Measurements from ENCODE around the gene USP34.

USP34 gene

DNA sequence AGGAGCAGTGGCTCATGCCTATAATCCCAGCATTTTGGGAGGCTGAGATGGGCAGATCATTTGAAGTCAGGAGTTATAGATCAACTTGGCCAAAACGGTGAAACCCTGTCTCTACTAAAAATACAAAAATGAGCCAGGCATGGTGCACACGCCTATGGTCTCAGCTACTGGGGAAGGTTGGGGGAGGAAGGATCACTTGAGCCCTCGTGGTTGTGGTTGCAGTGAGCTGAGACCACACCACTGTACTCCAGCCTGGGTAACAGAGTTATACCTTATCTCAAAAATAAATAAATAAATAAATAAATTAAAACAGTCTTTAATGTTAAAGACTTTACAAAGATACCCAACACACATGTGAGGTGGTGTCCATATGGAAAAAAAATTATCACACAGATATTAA, 174.9 kb downstream of the USP34 start:
- DNase-seq: no peak

DNA sequence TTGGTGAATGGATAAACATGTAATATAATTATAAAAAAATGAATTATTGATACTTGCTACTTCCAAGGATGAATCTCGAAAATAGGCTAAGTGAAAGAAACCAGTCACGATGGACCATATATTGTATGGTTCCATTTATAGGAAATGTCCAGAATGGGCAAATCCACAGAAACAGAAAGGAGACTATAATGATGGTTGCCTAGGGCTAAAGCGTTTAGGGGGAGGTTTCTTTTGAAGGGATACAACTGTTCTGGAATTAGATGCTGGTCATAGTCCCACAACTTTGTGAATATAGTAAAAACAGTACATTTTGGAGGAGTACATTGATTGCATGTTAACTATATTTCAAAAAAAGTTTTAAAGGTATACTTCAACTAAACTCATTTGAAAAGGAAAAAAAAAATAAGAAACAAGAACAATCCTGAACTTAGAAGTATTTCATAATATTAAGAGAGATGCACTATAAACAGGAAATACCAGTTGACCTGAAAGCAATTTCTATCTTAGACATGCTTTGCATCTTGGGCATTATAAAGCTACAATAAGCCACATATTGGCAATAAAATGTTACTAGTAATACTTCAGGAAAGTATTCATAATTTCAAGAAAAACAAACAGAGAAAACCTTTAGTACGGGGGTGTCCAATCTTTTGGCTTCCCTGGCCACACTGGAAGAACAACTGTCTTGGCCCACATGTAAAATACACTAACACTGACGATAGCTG, 178.9 kb downstream of the USP34 start:
- DNase-seq: no peak

DNA sequence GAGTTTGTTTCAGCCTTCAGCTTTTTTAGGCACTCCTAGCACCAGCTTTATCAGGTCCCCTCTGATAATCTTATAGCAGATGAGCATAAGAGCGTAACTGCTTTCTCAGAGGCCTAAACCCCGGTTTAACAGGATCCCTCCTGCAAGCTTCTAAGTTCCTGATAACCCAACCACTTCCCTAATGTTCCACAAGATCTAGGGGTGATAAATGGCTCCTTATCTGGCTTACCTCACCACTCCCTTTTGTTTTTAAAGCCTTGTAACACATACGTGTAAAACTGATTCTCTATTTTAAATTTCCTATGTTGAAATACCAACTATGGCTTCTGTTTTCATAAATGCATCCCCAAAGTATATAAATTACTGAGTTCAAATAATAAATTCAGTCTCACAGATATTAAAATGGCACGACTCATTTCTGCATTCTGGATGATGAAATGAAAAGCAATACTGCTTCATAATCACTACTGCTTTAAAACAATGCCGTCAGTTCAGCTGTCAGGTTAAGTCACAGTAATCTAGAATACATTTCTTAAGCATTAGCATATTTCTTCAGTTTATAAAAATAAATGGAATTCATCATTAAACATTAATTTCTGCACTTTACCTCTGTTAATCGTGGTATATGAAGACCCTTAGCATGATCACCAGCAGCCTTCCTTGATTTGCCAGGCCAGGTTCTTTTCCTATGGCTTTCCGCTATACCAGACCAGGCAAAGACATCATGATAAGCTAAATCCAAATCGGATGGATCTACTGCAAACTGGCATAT, 182.6 kb downstream of the USP34 start:
- no peak for DNase-seq

DNA sequence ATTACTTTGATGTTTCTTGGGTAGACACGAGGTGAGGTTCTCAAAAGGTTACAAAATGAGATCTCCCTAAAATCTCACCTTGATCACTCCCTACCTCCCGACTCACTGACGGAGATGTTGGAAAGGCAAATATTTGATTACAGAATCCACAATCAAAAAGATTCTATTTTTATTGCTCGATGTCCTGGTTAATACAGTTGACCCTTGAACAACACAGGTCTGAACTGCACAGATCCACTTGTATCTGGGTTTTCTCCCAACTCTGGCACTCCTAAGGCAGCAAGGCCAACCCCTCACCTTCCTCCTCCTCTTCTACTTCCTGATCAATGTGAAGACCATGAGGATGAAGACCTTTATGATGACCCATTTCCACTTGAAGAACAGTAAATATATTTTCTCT, 183.6 kb downstream of the USP34 start:
- DNase-seq: no peak

DNA sequence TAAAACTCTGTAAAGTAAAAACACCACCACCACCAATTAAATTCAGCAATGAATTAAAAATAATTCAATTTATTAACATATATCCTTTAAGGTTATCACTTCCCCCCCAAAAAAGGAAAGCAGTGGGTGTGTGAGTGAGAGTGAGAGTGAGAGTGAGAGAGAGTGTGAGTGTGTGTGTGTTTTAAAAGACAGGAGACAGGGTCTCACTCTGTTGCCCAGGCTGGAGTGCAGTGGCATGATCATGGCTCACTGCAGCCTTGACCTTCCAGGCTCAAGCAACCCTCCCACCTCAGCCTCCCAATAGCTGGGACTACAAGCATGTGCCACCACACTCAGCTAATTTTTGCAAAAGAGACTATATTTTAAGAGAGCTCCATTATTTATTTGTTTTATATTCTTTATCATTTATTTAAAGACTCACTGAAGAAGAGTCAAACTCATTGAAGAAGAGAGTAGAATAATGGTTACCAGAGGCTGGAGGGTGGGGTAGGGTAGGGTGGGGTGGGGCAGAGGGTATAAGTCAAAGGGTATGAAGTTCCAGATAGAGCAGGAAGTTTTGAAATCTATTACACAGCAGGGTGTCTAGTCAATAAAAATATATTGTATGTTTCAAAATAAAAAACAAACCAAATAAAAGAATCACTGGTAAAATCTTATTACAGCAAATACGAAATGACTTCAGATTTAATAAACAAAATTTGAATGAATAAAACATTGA, 187.3 kb downstream of the USP34 start:
- no peak for DNase-seq

DNA sequence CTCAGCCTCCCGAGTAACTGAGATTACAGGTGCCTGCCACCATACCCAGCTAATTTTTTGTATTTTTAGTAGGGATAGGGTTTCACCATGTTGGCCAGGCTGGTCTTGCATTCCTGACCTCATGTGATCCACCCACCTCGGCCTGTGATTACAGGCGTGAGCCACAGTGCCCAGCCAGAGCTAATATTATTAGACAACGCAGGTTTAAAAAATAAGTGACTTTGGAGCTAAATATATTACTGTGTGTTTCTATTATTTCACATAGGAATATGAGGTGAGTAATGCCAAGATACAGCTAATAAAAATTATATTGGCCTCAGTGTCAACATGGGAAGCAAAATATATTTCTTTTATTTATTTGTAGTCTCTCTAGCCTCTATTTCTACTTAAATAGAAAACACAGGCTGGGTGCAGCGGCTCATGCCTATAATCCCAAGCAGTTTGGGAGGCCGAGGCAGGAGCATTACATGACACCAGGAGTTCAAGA, 188.7 kb downstream of the USP34 start:
- DNase-seq: no peak

DNA sequence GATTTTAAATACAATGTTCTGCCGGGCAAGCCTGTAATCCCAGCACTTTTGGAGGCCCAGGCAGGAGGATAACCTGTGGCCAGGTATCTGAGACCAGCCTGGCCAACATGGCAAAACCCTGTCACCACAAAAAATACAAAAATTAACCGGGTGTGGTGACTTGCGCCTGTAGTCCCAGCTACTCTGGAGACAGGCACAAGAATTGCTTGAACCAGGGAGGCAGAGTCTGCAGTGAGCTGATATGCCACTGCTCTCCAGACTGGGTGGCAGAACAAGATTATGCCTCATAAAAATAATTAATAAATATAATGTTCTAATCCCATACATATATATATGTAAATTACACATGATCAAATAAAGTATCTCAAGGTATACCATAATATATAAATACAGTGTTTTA, 189.6 kb downstream of the USP34 start:
- no peak for DNase-seq

DNA sequence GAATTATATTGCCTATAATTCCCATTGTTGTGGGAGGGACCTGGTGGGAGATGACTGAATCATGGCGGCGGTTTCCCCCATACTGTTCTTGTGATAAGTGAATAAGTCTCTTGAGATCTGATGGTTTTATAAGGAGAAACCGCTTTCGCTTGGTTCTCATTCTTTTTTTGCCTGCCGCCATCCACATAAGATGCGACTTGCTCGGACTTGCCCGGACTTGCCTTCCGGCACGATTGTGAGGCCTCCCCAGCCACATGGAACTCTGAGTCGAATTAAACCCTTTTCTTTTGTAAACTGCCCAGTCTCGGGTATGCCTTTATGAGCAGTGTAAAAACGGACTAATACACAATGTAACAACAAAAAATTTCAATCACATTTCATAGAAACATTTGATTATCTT, 193.1 kb downstream of the USP34 start:
- DNase-seq: no peak

DNA sequence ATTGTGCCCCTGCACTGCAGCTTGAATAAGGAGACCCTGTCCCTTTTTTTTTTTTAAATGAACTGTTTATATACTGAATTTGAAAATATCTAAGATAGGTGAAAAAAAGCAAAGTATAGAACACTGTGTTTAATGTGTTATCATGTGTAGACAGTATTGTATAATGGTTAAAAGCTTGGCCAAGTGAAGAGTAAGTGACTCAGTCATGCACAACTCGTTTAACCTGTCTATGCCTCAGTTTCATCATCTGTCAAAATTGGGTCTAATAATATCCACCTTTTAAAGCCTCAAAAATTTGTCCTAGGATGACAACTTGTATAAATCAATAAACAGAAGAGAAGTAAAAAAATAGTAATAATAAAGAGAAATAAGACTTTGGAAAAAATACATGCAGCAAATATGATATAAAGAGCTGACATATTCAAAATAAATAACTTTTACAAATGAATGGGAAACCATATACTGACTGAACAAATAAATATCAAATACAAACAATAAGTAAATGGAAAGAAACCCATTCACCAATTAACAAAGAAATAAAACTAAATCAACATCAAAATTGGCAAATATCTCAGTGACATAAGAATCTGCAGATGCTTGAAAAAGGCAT, 195.2 kb downstream of the USP34 start:
- no peak for DNase-seq

DNA sequence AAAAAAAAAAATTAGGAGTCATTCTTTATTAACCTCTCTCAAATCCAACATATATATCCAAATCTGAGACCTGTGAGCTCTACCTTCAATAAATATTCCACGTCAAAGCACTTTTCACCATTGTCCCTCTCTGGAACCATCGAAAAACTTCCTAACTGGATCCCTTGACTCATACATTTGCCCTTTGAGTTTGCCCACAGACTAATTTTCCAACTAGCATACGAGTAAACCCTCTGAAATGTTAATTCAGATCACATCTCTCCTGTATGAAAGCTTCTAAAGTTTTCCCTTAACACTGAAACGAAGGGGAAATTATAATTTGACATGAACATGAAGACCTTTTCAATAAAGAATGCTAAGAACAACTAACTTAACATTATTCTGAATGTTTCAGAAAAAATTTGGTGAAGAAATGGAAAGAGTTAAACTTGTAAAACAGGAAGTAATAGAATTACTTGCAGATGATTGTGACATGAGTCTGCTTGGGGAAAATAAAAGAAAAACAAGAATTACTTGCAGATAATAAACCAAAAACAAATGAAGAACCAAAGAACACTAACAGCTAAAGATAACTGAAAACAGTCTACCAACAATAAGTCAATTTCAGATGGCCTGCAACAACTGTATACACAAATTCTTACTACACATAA, 198.3 kb downstream of the USP34 start:
- no peak for DNase-seq

DNA sequence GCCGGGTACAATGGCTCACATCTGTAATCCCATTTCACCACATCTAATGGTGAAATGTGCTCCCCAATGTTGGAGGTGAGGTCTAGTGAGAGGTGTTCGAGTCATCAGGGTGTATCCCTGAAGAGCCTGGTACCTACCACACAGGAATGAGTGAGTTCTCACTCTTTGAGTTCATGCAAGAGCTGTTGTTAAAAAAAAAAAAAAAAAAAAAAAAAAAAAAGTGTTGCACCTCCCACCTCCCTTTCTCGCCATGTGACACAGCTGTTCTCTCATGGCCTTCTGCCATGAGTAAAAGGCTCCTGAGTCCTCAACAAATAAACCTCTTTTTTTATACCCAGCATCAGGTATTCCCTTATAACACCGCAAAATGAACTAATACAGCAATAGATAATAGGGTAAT, 202.6 kb downstream of the USP34 start:
- DNase-seq: no peak

DNA sequence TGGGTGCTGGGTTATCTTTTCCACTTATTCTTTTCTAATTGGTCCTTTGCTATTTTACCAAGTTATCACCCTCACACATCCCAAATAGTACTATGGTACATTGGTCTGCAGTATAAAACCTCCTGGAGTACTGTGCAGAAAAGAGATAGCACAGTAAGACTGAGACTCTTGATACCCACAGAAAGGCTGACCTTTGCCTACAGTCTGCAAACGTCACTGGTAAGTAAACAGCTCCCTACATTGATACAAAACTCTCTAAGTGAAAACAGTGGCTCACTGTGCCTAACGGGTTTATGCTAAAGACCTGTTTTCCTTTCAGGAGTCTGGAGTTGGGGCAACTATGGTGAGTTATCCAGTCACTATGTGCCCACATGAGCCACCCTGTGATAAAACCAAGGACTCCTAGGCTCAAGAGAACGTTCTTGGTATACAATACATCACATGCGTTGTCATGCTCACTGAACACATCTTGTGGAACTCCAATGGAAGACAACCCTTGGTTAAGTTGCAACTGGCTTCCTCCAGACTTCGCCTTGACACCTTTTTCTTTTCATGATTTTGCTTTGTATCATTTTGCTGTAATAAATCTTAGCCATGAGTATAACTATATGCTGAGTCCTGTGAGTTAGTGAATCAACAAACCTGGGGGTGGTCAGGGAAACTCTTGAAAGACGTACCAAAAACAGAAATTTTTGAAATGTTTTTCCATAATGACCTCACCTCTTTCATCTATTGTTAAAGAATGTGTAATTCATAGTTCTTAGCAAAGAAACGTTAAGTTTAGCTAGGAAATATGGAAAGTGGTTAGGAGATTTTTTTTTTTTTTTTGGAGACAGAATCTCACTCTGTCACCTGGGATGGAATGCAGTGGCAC, 204.0 kb downstream of the USP34 start:
- DNase-seq: no peak

DNA sequence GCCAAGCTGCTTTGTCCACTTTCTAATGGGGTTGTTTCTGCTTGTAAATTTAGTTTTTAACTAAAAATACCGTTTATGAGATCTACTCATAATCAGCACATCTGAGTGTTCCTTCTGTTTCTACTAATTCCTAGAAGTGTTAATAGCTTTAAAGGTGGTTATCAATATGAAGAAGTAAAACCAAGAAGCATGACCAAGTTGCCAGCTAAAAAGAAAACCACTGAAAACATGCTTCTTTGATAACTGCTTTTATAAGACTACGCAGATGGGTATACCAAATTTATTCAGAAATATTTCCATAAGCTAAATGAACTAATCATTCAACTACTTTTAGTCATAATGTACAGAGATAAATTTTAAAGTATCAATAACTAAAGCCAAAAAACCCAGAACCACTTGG, 207.1 kb downstream of the USP34 start:
- DNase-seq: no peak

DNA sequence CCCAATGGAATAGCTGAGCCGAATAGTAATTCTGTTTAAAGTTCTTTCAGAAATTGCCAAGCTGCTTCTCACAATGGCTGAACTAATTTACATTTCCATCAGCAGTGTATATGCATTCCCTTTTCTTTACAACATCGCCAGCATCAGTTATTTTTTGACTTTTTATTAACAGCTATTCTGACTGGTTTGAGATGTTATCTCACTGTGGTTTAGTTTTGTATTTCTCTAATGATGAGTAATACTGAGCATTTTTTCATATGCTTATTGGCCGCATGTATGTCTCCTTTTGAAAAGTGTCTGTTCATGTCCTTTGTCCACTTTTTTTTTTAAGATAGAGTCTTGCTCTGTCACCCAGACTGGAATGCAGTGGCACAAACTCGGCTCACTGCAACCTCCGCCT, 208.2 kb downstream of the USP34 start:
- DNase-seq: no peak

DNA sequence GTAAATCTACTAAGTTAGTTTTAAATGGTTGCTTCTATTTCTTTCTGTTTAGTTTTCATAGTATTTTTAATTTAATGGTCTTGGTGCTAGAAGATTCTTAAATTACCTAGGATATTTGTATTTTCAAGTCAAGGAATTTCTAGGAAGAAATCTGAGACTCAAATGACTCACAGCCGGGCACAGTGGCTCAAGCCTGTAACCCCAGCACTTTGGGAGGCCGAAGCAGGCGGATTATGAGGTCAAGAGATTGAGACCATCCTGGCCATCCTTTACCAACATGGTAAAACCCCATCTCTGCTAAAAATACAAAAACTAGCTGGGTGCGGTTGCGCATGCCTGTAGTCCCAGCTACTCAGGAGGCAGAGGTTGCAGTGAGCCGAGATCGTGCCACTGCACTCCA, 213.4 kb downstream of the USP34 start:
- DNase-seq: no peak

DNA sequence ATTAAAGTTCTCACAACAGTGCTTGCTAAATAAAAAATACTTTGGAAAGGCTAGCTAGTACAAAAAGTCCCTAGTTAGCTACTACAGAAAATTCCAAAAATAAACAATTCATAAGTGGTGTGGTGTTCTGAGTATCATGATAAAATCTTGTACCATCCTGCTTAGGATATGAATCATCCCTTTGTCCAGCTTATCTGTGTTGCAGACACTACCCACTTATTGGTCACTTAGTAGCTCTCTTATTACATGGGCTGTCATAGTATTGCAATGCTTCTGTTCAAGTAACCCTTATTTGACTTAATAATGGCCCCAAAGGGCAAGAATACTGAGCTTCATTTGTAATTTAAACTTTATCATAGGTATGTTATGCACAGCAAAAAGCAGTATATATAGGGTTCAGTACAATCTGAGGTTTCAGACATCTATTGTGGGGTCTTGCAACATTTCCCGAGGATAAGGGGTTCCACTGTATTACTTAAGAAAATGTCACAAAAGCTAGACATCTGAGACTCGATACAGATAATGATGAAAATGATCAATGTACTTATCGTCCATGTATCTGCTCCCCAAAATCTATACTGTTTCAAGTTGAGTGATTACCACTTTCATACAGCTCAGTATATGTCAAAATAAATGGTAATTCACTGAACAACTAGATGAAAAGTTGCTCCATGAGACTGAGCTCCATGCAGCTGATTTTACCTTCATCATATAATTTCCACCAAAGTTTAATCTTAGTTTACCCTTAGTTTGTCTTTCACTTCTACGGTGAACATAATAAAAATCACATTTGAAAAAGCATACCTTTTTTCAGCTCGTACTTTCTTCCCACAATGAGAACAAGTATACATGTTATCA, 215.1 kb downstream of the USP34 start:
- DNase-seq: no peak

DNA sequence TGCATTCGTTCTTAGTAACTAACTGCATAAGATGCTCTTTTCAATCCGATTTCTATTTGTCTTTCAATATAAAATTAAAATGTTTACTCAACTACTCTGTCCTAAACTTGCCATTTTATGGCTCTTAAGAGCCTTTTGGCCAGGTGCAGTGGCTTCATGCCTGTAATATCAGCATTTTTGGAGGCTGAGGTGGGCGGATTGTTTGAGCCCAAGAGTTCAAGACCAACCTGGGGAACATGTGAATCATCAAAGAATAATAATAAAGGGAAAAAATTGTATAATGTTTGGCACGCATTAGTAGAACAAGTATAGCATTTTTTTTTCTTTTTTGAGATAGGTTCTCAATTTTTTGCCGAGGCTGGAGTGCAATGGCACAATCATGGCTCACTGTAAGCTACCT, 216.4 kb downstream of the USP34 start:
- DNase-seq: no peak

DNA sequence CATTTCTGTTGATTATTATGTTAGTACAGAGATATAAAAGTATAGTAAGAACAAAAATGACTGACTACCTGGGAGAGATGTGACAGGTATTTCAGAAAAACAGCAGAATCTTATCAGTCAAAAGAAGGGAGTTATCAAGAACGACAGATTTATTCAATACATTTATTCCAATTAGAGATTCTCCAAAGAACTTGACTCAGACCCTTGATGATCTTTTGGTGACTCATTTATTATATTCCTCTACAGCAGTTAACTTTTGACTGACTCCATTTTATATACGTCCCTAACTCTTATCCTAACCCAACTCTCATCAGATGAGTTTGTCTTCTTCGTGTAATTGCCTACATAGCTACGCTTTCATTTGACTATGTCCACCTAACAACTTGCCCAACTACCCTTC, 217.8 kb downstream of the USP34 start:
- no peak for DNase-seq

DNA sequence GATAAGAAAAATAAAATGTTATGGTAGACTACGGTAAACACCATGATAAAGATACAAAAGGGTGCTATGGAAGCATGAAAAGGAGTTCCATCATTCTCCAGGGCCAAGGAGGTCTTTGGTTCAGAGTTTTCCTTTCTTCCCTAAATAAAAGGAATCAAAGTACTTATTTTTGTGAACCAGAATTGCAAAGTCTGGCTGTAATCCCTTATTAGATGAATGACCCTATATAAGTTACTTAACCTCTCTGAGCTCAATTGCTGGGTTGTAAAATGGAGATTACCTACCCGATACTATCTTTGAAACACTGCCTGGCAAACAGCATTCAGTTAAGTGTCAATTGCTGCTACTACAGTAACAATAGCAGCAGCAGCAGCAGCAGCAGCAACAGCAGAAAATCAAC, 218.9 kb downstream of the USP34 start:
- DNase-seq: no peak

DNA sequence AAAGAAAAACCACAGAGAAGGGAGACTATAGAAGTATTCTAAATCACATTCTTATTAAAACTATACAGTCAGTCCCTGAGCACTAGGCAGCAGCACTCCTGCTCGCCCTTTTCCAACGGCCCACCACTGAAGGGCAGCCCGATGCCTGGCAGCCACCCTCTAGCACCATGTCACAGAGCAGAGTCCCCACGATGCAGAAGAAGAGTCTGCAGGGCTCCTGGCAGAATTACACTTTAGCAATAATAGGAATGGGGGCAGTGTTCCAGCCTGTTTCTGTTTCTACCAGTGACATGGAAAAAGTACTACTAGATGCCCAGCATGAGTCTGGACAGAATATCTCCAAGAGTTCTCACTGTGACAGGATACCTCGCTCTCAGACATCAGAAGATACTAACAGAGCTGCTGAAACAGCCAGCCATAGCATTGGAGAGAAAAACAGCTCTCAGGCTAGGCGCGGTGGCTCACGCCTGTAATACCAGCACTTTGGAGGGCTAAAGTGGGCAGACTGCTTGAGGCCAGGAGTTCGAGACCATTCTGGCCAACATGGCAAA, 221.3 kb downstream of the USP34 start:
- no peak for DNase-seq

Measured in activated CD4-positive, alpha-beta T cell treated with anti-CD3 and anti-CD28 coated beads, Interleukin-2, amount 50 U/mL, for 4 hours (primary cell).